HUES64 (cell line): ENCODE data around the gene TMEM117.

Experiments
- H3K27ac ChIP-seq: 2 replicates; pipeline ENCODE4 v1.7.0; 2013; ENCODE audit warnings: low read depth, low read length, inconsistent platforms
- H3K27me3 ChIP-seq: 2 replicates; pipeline ENCODE4 v1.6.1; 2013; ENCODE audit warnings: mild to moderate bottlenecking, low read length; ENCODE audit not compliant: insufficient read depth
- H3K36me3 ChIP-seq: 2 replicates; pipeline ENCODE4 v1.6.1; 2013; ENCODE audit warnings: mild to moderate bottlenecking, low read length; ENCODE audit not compliant: insufficient read depth
- H3K4me1 ChIP-seq: 2 replicates; pipeline ENCODE4 v1.6.1; 2013; ENCODE audit warnings: mild to moderate bottlenecking, low read length, moderate library complexity; ENCODE audit not compliant: insufficient read depth
- H3K4me3 ChIP-seq: 2 replicates; pipeline ENCODE4 v1.5.1; 2013; ENCODE audit warnings: mild to moderate bottlenecking, low read length, moderate library complexity
- H3K9ac ChIP-seq: 2 replicates; pipeline ENCODE4 v1.6.1; 2013; ENCODE audit warnings: mild to moderate bottlenecking, low read depth, low read length
- H3K9me3 ChIP-seq: 2 replicates; pipeline ENCODE4 v1.6.1; 2013; ENCODE audit warnings: low read depth, low read length; ENCODE audit not compliant: insufficient read depth
- WGBS: fragments of 150-250, 120-280 bp; methylation state at CpG from one replicate; pipeline ENCODE4 v1.1.7; 2013; ENCODE audit warnings: missing lambda C conversion rate; 5-methylcytosine and 5-hydroxymethylcytosine counted together

Gene TMEM117

GRCh38 chr12:43812057-43812456, 23.8 kb upstream of the TMEM117 start:
- Histone ChIP-seq H3K27ac (no peak overlapping the region), H3K9me3 (no peaks in the 10 kb centered on the region), H3K9ac (no peak overlapping the region), H3K4me1 (peaks cover 2% of the 10 kb centered on the region; the same call in 1 of the 2 replicates), H3K27me3 (no peaks in the 10 kb centered on the region), H3K4me3 (no peak overlapping the region), H3K36me3 (no peaks in the 10 kb centered on the region)
- 96% methylated on average over 2 of the region's 2 CpGs for WGBS

- 96% methylated on average over 4 of the region's 4 CpGs for WGBS
- H3K9ac ChIP-seq, result no peak overlapping the region
- H3K4me1 ChIP-seq, result no peaks in the 10 kb centered on the region
- H3K36me3 ChIP-seq, result no peaks in the 10 kb centered on the region
- H3K4me3 ChIP-seq, result no peak overlapping the region
- no peaks in the 10 kb centered on the region for H3K9me3 ChIP-seq
- no peak overlapping the region for H3K27ac ChIP-seq
- H3K27me3 ChIP-seq, result no peaks in the 10 kb centered on the region
These were observed 23.0 kb upstream of the TMEM117 start for GRCh38 chr12:43812926-43813325.

GRCh38 chr12:43815416-43815815, 20.5 kb upstream of the TMEM117 start:
- Histone ChIP-seq H3K4me3 (no peak overlapping the region), H3K27me3 (no peaks in the 10 kb centered on the region), H3K27ac (no peak overlapping the region), H3K4me1 (no peaks in the 10 kb centered on the region), H3K36me3 (no peaks in the 10 kb centered on the region), H3K9ac (no peak overlapping the region), H3K9me3 (no peaks in the 10 kb centered on the region)
- WGBS, result 91% methylated on average over 3 of the region's 3 CpGs

GRCh38 chr12:43816168-43816567, 19.7 kb upstream of the TMEM117 start:
- H3K9ac ChIP-seq, result no peak overlapping the region
- 94% methylated on average over 3 of the region's 3 CpGs for WGBS
- no peaks in the 10 kb centered on the region for H3K9me3 ChIP-seq
- no peak overlapping the region for H3K4me3 ChIP-seq
- no peaks in the 10 kb centered on the region for H3K4me1 ChIP-seq
- no peaks in the 10 kb centered on the region for H3K36me3 ChIP-seq
- no peak overlapping the region for H3K27ac ChIP-seq
- no peaks in the 10 kb centered on the region for H3K27me3 ChIP-seq

- 87% methylated on average over 8 of the region's 8 CpGs for WGBS
- H3K4me1 ChIP-seq, result peaks cover 7% of the 10 kb centered on the region; the same call in 1 of the 2 replicates
- no peaks in the 10 kb centered on the region for H3K36me3 ChIP-seq
- H3K4me3 ChIP-seq, result no peak overlapping the region
- H3K9ac ChIP-seq, result no peak overlapping the region
- no peaks in the 10 kb centered on the region for H3K9me3 ChIP-seq
- no peaks in the 10 kb centered on the region for H3K27me3 ChIP-seq
- H3K27ac ChIP-seq, result peak overlapping the region; percentile 58; the same call in 1 of the 2 replicates
These were observed 11.6 kb upstream of the TMEM117 start for GRCh38 chr12:43824207-43824775.

DNA sequence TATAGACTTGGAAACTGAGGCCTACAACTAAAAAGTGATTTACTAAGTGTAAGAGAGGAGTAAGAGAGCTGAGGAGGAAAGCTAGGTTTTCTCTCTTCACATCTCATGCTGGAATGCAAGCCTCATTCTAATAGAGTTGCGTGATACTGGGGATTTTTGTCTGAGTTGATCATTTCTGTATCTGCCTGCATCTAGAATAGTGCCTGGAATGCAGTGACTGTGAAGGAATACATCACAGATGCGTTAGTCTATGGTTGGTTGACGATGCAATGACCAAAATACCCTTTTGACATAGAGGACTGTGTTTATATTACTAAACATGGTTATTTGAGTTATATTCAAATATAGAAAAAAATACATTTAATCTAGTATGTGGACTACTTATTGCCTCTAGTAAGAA, 9.2 kb upstream of the TMEM117 start:
- 94% methylated on average over 2 of the region's 3 CpGs for WGBS
- Histone ChIP-seq H3K36me3 (no peaks in the 10 kb centered on the region), H3K27me3 (no peaks in the 10 kb centered on the region), H3K27ac (no peak overlapping the region), H3K4me1 (peaks cover 7% of the 10 kb centered on the region; the same call in 1 of the 2 replicates), H3K9ac (no peak overlapping the region), H3K4me3 (no peak overlapping the region), H3K9me3 (no peaks in the 10 kb centered on the region)

DNA sequence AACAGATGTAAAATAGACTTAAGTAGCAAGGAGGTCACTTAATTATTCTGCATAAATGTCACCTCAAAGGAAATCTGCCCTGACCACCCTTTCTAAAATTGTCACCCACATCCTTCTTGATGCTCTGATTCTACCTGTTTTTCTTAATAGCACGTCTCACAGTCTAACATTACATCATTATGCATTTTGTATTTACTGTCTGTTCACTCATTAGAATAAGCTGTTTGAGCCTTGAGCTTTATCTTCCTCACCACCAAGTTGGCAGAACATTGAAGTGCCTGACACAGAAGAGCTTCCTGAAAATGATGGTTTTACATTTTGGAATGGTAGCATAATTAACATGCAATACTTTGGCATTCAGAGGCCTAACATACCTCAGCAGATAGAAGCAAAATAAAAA, 8.8 kb upstream of the TMEM117 start:
- H3K36me3 ChIP-seq, result no peaks in the 10 kb centered on the region
- no peaks in the 10 kb centered on the region for H3K9me3 ChIP-seq
- H3K27me3 ChIP-seq, result no peaks in the 10 kb centered on the region
- no peak overlapping the region for H3K9ac ChIP-seq
- no peak overlapping the region for H3K27ac ChIP-seq
- peaks cover 7% of the 10 kb centered on the region; the same call in 1 of the 2 replicates for H3K4me1 ChIP-seq
- no peak overlapping the region for H3K4me3 ChIP-seq
- 90% methylated on average over 1 of the region's 1 CpG for WGBS

GRCh38 chr12:43832463-43833168, 3.3 kb upstream of the TMEM117 start:
- no CpG with 5 or more reads among the region's 4 CpGs for WGBS
- H3K36me3 ChIP-seq, result no peaks in the 10 kb centered on the region
- no peak overlapping the region for H3K4me3 ChIP-seq
- H3K27ac ChIP-seq, result no peak overlapping the region
- H3K4me1 ChIP-seq, result peaks cover 9% of the 10 kb centered on the region; the same call in 1 of the 2 replicates
- no peaks in the 10 kb centered on the region for H3K9me3 ChIP-seq
- no peak overlapping the region for H3K9ac ChIP-seq
- H3K27me3 ChIP-seq, result peaks cover 48% of the 10 kb centered on the region

DNA sequence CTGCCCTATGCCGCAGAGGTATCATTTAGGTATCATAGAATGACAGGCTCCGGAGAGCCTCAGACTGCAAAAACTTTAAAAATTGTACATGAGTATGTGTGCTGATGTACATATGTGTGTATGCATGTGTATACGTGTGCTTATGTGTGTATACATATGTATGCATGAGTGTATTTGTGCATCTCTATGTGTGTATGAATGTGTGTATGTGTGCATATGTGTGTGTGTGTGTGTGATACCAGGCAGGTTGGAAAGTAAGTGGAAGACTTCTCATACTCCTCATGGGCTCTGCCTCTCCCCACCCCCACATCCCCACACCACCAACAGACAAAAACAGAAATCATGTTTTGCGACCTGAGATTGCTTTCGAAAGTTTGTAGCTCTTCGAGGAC, 621 bp upstream of the TMEM117 start:
- H3K27me3 ChIP-seq, result peaks cover 54% of the 10 kb centered on the region
- no peaks in the 10 kb centered on the region for H3K36me3 ChIP-seq
- peak overlapping the region; percentile 76 for H3K9ac ChIP-seq
- H3K27ac ChIP-seq, result no peak overlapping the region
- peaks cover 9% of the 10 kb centered on the region; the same call in 1 of the 2 replicates for H3K4me1 ChIP-seq
- H3K4me3 ChIP-seq, result peak overlapping the region; percentile 79
- no peaks in the 10 kb centered on the region for H3K9me3 ChIP-seq
- 56% methylated on average over 6 of the region's 6 CpGs for WGBS

GRCh38 chr12:43836475-43836989, 651 bp downstream of the TMEM117 start:
- Histone ChIP-seq H3K9ac (peak overlapping the region; percentile 76), H3K4me1 (peaks cover 9% of the 10 kb centered on the region; the same call in 1 of the 2 replicates), H3K9me3 (no peaks in the 10 kb centered on the region), H3K27ac (no peak overlapping the region), H3K4me3 (peak overlapping the region; percentile 79), H3K27me3 (peaks cover 54% of the 10 kb centered on the region), H3K36me3 (no peaks in the 10 kb centered on the region)
- 26% methylated on average over 6 of the region's 8 CpGs for WGBS

DNA sequence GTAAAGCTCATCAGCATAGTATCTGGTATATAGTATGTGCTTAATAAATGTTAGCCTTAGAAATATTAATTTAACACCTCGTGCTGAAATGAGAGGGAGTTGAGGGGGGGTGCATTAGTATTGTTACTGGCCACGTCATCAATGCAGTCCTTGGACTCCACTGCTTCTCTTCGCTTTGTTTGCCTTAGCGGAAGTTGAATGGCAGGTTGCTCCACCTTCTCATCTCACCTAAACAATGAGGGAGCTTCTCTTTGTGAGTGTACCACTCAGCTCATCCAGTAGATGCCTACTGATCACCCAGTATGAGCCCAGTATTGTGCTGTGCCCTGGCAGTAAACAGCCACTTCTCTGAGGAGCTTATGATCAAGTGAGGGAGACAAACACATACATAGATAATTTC, 4.5 kb downstream of the TMEM117 start:
- no peak overlapping the region for H3K4me3 ChIP-seq
- no peaks in the 10 kb centered on the region for H3K36me3 ChIP-seq
- H3K9me3 ChIP-seq, result no peaks in the 10 kb centered on the region
- H3K27ac ChIP-seq, result no peak overlapping the region
- peaks cover 28% of the 10 kb centered on the region for H3K27me3 ChIP-seq
- WGBS, result 84% methylated on average over 4 of the region's 4 CpGs
- no peak overlapping the region for H3K9ac ChIP-seq
- peaks cover 6% of the 10 kb centered on the region; the same call in 1 of the 2 replicates for H3K4me1 ChIP-seq
